Muscle of back (tissue), 11 donors: ENCODE measurements around the gene ID2. TPM values are rescaled to one million over a fixed set of nuclear protein-coding genes. Genes with fewer than 3 reads are reported as not detected.

ENCODE experiments used
- DNase-seq, 3 donors: peaks; one replicate each; pipeline versions ENCODE4 v3.0.0 to v3.0.0-alpha.2; 2013
- polyA plus RNA-seq, 10 donors: library from polyadenylated mRNA; unstranded; fragments of 120-200 nt; gene quantifications; one replicate each; pipeline ENCODE4 v1.2.1, GENCODE V29; 2013; ENCODE audit not compliant: insufficient read length in 10 of 10

Gene ID2
- polyA plus RNA-seq, 10 donors = 22.3 to 76.4 (median 36.7) TPM

DNA sequence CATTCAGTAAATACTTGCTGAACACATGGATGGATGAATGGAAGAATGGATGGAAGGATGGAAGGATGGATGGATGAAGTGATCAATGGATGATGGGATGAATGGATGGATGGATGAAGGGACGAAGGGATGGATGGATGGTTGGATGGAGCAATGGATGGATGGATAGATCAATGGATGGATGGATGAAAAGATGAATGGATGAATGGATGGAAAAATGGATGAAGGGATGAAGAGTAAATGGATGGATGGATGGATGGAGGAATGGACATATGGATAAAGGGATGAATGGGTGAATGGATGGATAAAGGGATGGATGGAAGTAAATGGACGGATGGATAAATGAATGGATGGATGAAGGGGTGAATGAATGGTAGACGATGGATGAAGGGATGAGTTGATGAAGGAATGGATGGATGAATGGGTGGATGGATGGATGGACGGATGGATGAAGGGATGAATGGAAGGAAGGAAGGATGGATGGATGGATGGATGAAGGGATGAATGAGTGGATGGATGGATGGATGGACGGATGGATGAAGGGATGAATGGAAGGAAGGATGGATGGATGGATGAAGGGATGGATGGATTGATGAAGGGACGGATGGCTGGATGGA lies 13.9 kb upstream of the ID2 start:
- no peak for DNase-seq

DNA sequence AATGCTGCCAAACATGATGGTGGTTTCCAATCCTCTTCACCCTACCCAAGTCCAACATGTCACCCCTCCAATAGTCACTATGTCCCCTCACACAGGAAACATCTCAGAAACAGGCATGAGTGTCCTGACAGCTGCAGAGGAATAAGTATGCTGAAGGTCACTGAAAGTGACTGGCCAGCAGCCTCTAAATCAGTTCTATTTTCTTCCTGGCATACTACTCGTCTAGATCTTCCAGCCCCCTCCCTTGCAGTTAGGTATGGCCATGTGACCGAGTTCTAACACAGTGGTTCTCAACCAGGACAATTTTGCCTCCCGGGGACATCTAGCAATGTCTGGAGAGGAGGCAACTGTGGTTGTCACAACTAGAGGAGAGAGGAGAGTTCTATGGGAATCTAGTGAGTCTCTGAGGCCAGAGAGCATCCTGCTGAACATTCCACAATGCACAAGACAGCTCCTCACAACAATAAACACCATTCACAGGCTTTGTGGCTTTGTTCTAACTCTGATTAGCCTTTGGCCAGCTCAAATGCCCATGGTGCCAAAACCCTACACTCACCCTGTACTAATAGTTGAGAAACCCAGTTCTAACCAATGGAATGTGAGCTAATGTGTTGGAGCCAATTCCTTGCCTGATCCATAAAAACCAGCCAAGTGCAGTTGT lies 12.6 kb upstream of the ID2 start:
- DNase-seq = peak in 1 of 3 donors; percentile 30

DNA sequence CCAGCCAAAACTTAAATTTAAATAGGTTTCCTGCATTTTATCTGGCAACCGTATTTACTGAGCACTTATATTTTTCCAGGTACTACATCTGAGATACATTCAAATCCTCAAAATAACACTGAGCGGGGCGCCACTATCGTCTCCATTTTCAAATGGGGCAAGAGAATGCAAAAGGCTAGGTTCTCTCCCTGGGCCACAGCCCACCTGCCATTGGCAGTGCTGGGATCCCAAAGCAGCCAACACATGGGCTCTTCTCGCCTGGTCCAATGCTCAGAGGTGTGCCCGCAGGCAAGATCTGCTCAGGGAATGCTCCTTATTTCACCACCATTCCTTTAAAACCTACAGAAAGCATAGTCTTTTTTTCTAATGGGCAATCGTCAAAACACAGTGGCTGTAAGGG lies 11.3 kb upstream of the ID2 start:
- no peak for DNase-seq

DNA sequence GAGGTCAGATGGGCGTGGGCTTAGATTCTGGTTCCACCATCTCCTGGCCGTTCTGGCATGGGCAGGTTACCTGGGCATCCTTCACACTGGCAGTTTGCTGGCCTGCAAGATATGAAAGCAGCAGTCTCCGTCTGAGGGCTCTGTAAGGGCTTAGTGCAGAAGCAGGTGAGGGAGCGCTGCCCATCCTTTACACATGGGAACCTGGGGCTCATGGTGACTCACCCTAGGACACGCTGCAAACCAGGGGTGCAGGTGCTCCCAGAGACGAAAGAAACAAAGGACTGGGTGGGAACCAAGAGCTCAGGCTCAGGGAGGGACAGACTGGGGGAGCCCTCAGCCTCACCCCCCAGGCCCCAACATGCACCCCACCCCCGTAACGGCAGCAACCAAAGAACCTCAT lies 10.7 kb upstream of the ID2 start:
- DNase-seq = no peak

DNA sequence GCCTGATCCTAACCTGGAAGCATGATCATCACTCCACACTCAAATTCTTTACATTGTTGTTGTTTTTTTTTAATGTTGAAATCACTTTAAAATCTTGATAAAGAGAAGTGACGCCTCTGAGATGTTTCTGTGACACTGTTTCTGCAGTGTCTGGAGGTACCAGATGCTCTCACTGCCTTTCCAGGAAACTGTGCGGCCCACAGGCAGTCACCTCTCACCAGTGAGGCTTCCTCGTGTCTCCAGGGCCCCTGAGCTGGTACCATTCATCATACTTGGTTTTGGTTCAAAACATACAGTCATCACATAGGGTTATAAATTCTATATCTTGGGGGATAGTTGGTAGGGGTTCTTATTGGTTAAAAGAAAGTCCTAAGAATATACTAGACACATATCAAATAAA lies 10.1 kb upstream of the ID2 start:
- no peak for DNase-seq

DNA sequence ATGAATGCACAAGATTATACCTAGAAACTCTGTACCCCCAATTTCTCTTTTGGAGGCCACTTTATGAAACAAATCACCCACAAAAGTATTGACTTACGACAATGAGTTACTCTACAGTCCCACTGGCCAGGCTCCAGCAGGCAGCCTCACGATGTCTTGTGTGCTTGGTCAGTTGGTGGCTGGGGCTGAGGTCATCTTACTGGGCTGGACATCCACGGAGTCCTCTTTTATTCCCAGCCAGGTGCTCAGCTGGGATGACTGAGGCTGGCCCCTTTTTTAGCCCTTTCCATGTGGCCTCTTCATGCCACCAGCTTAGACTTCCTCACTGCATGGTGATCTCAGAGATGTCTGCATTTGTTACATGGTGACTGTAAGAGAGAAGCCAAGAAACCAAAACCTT lies 8.9 kb upstream of the ID2 start:
- DNase-seq = no peak

DNA sequence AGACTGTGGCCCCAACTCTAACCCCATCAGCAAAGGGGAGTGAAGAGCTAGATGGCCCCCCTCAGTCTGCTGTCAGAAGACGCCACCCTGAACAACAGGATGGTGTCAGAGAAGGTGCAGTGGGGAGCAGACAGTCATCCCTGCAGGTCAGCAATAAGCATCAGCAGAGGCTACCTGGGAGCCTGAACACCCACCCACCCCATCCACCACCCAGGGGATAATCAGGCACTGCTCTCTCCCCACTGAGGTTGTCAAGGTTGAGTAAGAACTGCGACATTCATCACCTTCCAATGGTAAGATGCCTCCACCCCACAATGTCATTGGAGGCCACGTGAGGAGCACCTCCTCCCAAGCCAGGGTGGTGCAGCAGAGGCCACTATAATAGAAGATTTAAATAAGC lies 8.5 kb upstream of the ID2 start:
- no peak for DNase-seq

DNA sequence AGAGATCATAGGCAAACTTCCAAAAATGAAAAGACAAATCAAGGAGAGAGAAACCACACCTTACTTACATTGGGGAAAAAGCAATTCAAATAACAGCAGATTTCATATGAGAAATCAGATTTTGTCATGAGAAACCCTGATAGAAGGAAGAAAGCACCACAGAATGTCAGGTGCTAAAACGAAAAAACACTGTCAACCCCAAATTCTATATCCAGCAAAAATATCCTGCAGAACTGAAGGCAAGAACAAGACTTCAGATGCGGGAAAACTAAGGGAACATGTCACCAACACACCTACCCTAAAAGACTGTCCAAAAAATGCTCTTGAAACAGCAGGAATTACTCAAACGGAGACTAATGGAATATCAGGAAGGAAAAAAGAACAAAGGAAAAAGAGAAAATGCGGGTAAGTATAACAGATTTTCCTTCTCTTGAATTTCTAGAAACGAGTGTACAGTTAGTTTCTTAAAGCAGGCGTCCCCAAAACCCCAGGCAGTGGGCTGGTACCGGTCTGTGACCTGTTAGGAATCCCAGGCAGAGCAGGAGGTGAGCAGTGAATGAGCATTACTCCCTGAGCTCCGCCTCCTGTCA lies 7.3 kb upstream of the ID2 start:
- no peak for DNase-seq

DNA sequence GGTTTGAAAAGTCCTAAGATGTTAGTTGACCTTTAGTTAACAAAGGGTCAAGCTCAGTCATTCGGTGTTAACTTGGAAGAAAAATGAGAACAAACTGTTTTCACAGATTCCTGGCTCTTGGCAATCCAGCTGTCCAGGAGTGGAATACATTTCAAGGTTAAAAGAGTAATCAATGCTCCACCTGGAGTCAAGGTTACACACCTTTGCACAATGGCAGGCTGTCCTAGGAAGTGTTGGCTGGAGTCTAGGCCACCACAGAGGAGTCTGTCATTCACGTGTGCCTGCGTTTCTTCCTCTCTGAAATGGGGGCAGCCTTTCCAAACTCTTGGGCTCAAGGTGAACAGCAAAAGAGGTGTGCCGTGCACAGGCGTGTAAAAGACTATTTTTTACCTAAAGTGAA lies 6.3 kb upstream of the ID2 start:
- no peak for DNase-seq

DNA sequence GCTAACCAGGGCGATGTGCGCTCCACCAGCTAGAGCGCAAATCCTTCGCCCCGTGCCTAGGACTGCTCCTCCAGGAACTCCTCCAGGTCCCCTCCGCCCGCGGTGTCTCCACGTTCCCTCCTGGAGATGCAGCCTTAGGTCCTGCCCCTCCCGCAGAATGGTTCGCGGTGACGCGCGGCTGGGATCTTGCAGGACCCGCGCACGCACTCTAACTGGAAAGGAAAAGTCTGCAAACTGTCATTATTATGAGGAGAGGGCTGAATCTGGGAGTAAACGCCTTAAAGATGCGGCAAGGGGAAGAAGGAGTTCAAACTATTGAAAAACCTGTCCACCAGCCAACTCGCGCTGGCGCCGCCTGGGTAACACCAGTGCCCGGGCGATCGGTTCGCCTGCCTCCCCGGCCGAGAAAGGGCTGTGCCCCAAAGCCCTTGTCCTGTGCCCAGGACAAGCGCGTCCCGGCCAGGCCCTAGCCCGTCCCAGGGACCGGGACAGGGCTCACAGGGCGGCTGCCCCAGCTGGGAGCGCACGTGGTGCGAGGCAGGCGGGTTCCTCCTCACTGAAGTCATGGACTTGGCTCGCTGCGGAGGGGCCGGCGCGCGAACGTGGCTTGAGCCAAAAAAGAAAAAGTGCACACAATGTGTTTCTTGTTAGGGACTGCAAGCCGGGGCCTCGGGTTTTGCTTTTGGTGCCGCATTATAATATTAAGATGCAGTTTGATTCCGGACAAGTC lies 5.5 kb upstream of the ID2 start:
- DNase-seq = peak; percentile 91 to 97 (median 91)

DNA sequence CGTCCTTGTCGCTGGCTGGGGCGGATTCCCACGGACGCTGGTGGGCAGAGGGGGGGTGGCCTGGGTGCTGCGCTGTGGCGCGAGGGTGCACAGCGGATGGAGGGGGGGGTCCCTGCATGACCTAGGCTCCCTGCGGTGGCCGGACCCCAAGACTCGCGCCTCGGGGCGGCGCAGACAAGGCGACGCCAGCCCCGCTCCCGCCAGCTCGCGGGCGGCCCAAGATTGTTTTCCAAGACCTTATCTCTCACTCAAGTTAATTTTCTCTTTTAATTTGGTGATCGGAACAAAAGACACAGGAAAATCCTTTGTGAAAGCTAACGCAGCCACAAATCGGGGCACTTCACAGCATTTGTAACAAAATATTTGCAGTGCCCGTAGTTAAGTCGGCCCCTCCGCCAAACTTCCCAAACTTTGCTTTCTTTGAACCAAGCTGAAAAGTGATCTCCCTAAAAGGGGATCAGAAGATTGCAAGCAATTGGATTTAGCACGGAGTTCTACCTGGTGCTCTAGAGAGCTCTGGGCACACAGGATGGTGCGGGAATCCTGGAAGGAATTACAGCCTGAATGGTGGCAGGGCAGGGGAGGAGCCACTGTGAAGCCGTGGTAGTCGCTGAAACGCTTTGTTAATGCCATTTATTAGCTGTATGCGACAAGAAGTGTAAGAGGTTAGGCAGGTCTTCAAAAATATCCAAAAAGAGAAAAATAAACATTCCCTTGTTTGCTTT lies 4.8 kb upstream of the ID2 start:
- DNase-seq = peak in 2 of 3 donors; percentile 42 to 77

DNA sequence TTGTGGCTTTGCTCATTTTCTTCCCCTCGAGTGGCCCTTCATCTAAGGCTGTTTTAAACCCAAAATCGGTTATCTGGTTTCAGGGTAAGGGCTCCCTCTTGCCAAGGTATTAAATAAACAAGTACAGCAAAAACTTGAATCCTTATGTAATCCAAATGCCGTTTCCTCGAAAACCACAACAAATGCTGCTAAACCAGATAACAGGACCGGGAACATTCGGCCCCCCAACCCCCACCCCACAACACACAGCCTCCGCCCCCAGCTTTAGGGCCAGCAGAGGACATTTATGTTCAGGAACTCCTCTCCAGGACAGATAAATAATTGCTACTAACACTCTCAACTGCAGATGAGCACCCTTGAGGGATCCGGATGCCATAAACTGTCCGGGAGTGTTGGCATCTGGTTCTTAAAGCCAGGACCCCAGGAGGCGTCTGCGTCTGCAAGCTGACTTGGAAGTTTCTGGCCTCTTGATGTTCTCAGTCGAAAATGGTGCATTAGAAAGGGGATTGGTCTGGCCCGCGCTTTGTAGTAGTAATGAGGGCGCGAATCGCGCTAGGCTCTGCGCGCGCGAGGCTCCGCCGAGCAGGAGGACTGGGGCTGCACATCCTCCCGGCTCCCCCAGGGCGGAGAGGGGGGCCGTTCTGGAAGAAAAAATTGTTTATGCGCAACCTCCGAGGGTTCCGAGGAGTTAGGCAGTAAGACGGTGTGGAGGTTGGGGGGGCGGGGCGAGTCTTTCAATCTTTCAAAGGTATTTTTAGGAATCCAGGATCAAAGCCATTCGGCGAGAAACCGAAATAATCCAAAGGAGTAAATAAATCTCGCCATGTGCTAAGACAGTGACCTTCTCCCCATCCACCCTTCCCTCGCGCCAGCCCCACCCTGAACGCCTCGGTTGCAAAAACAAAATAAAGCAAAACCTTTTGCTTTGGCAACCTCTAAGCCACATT lies 3.9 kb upstream of the ID2 start:
- DNase-seq = peak; percentile 82 to 94 (median 86)

DNA sequence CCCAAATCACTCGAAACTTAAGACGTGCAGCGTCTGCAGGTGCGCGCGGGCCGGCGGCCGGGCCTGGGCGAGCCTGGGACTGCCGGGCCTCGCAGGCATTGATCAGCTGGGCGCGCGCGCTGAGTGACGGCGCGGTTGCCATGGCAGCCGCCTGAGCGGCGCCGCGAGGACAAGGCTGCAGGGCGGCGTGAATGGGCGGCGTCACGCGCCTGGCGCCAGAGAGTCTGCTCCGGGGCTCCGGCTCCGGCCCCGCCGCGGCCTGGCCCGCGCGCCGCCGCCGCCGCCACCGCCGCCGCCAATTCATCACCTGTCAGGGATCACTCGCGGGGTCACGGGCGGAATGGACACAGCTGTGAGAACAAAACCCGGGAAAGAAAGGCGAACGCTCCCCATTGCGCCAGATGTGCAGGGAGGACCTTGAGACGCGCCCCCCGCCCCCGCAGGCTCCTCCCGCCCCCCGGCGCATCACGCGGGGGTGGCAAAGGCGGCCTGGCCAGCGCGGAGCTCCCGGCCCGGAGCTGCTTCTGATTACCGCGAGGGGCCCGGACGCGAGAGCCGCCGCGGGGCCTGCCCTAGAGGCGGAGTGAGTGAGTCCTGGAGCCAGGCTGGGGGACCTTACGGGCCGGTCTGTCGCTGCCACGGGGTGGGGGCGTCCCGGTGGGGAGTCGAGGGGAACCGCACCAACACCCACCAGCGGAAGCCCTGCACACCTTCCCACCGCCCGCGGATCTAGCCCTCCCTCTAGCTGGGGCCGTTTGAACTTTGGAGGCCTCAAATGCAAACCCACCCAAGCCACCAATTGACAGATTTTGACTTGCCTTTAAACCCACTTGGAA lies 2.9 kb upstream of the ID2 start:
- DNase-seq = peak; percentile 96 to 97 (median 96)

DNA sequence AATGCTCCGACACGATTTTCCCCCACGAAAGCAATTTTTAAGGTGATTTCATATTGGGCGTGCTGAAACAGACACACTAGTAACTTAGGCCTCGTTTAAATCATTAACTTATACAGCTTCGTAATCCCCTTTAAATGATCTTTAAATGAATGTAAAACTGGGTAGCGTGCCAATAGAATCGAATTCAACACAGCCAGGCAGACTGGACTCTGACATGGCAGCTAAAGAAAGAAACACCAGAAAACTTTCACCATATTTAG lies 2.4 kb upstream of the ID2 start:
- no peak for DNase-seq

DNA sequence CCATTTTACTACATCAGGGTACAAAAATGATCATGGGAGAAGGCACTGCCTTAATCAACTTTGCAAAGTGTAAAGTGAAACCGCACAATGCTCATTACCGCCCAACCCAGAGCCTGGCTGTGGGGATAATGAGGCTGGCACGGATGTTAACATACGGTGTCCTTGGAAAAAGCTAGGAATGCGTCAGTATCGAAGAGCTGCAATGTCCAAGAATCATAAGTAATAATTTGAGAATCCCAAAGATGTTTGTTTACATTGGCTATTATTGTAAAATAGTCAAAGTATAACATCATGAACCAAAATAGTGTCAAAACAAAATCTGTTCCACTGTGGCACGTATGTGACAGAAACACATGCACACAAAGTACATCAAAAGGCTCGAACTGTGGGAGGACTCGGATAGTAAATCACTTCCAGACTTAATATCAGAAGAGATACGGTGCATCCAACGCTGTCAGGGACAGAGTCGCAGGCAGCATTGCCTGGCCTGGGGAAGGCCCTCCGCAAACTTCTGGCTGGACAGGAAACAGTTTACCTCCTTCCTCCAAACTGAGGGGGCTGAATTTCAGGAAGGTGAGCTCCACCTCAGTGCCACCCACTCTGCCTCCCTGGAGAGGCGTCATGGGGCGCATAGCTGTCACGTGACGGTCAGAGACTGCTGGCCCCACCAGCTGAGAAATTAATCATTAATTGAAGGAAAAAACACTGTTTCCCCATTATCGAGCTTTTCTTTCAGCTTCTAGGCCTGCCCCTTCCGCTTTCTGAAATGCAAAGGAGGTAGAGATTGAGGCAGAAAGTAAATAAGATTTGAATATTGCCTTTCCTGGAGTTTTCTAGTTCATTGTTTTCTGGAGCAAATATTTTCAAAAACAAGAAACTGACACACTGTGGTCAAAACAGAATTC lies 1.8 kb upstream of the ID2 start:
- peak; percentile 55 to 81 (median 58) for DNase-seq

DNA sequence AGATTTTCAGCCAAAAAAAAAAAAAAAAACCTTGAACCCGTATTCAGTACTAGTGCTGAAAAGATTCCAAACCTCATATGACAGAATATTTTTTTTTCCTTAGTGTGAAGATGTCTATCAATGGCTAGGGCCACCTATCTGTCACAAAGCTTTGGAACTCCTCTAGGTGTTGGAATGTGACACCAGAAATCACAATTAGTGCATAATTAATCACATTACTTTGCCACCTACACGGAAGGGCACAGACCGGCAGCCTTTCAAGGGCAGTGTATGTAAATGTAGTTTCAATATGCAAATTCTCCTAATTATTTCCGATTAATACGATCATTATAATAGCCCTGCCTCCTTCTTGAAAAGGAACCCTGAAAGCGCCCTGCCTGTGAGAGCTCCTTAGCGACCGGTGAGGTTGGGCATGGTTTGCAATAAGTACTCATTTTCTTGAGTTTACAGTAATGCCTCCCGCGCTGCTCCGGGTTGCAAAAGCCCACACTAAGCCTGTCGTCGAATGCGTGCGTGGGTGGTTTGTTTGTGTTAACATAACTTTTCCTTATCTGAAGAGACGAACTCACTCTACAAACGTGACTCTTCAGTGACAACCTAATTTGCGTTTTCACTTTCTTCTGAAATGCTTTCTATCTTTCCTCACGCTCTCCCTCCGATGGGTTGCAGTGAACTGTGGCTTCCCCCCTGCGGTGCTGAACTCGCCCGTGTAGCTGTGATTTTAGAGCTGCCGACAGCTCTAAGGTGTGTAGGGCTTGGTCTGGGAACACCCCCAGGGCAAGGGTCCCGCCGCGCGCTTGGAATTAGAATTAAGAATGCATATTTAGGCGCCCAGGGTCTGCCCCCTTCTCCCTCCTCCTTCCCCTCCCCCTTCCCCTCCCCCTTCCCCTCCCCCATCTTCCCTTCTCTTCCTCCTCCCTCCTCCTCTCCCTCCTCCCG lies 765 bp upstream of the ID2 start:
- DNase-seq = peak; percentile 65 to 87 (median 73)

DNA sequence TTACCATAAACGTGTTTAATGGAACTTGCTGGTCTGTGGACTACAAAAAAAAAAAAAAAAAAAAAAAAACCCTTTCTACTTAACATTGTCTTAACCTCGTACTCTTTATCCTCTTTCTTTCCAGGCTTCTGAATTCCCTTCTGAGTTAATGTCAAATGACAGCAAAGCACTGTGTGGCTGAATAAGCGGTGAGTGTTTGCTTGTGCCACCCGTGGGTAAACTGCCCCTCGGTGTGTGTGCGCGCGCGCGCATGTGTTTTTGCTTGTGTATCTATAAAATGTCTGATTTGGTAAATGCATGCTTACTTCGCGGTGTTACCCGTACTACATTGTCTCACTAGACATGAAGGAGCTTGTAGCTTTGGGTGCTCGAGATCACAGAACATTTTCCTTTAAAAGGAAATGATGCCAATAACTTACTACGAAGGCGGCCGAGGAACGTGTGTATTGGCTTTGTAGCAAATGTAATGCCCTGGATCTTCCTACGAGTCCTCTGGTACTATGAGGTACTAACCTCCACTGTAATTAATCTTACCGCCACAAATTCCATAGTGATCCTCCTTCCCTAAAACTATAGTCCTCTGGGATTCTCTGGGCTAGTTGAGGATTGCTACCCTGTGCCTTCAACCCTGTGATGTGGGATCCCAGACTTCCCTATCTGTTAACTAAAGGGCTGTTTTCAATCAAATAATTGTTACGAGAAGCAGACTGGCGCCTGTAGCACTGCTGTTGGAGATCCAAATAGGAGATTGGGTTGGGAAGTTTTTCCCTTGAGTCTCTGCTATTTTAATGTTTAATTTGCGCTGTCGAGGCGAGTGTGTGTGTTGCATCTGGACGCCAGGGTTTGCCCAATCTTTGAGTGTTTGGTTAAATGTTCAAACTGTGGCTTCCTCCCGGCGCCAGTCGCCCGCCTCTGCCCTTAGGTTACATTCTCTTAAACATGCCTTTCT lies 1.1 kb downstream of the ID2 start:
- peak in 2 of 3 donors; percentile 38 to 73 for DNase-seq
